Colon (tissue), 2 donors: Measurements from ENCODE around the gene ETFA.

Experiments used
- FAIRE-seq: peaks from 2 replicates; lab custom pipeline; 2012; peaks lifted over from hg19 to GRCh38; lab: Jason Lieb, UNC
- donor health status: control.
- donor health status: control.

Gene ETFA

DNA sequence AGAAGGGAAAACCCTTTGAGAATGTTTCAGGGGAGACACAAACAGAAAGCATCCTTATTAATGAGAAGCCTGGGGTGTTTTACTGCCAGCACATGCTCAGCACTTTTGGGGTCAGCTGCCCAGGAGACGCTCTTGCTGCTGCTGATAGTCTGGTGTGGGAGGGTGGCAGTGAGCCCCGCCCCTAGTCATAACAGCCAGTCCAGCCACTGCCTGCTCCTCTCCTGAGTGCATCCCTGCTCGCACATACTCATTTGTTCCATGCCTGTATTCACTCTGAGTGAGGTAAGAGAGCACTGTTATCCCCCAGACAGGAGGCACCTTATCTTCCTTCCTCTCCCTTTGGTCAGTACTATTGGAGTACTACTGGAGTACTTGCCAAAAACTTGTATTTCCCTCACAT, 101.3 kb downstream of the ETFA start:
- no peak for FAIRE-seq

DNA sequence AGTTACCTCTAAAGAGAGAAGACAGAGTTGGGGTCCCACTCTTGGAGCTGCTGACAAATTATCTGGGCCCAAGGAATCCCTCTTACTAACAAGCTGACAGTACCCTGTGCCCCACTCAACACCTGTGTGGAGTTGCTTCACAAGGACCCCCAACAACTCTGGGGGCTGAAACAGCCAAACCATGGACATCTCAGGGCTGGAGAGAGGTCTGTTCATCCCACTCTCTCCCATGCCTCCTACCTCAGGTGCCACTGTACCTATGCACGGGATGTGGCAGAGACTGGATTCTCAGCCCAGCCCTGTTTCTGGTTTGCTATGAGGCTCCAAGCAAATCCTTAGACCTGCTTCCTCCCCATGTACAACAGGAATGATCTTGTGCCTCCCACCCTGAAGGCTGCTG, 101.7 kb downstream of the ETFA start:
- no peak for FAIRE-seq

DNA sequence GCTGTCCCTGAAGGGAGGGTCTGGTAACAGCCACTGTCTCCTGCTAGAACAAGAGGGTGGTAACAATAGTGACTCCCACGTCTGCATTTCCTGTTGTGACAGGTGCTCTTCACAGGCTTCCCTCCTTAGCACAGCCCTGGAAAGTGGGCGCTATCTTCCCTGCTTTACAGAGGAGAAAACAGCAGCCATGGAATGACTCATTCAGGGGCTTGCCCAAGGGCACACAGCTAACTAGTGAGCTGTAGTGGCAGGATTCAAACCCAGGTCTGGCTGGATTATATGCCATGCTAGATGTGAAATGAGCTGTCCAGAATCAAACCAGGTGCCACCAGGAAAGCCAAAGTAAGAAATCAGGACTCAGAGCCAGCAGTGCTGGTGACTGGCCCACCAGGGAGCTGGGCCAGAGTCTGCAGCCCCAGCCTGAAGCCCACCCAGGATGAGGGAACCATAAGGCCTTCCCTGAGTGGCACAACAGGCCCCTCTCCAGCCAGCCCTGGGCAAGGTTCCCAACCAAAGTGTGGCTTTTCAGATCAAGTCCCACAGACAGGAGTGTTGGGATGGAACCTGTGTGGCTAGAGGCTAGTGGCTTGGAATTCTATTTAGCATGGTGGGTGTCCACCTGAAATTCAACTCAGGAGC, 102.4 kb downstream of the ETFA start:
- FAIRE-seq: no peak

DNA sequence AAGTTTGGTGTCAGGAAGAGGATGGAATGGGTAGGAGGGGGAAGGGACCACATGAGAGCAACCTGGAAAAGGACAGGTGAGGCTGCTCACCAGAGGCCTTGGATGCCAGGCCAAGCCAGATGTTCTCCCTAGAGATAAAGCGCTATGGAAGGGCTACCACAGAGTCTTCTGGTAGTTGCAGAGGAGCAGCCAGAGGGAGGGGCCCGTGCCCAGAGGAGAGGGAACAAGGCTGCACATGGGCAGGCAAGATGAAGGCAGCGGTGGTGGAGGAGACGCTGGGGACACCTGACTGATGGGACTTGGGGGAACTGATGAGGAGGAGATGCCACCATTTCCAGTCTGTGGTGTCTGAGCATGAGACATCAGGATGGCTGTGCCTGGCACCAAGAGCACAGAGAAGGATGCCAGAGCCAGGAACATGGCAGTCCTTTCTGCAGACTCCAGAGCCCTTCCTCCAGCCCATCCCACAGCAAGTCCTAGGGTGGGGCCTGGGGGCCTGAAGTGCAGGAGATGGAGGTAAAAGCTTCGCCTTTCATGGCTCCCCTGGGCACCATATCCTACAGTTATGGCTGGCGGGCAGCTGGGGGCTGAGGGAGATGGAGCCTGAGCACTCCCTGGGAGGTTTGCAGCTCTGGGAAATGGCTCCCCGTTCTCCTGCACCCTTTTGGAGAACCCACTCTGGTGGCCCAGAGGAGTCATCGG, 103.0 kb downstream of the ETFA start:
- FAIRE-seq: no peak

DNA sequence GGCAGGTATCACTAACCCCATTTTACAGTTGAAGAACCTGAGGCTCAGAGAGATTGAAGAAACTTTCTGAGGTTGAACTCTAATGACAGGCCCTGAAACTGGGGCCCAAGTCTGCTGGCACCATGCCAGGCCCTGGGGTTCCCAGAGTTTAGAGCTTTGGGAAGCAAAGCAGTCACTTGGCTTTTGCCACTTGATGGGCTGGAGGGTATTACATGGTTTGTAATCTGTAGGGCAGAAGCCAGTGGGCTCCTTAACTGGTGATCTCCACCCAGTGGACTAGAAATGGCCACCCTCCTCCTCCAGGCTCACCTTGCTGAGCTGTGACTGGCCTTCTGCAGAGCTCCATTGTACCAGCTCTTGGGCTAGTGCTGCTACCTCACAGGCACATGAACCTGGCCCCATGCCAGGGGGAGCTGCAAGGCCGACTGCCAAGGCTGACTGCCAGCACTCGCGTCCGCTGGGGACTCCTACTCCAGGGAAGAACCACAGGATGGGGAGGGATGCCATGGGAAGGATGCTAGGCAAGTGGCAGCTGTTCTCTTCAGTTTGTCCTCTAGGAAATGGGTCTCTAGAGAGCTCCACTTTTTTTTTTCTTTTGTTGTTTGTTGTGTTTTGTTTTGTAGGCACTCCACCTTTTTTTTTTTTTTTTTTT, 104.8 kb downstream of the ETFA start:
- FAIRE-seq: no peak

DNA sequence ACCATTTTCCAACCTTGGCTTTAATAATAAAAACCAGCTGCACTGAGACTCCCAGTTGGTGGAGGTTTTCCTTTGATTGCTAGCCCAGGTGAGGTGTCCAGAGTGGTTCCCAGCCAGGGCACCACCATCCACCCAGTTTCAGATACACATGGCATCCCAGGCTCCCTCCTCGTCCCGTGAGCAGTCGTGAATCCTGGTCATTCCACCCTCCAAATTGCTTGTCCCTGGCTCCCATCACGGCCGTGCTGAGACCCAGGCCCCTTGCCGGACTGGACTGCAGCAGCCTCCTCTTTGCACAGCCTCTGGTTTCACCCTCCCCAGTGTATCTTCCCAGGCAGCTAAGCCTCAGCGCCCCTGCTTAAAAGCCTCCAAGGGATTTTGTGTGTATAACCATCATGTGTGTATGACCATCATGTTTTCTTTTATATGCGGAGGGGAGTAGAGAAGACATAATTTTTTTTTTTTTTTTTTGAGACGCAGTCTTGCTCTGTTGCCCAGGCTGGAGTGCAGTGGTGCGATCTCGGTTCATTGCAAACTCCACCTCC, 106.3 kb downstream of the ETFA start:
- no peak for FAIRE-seq

DNA sequence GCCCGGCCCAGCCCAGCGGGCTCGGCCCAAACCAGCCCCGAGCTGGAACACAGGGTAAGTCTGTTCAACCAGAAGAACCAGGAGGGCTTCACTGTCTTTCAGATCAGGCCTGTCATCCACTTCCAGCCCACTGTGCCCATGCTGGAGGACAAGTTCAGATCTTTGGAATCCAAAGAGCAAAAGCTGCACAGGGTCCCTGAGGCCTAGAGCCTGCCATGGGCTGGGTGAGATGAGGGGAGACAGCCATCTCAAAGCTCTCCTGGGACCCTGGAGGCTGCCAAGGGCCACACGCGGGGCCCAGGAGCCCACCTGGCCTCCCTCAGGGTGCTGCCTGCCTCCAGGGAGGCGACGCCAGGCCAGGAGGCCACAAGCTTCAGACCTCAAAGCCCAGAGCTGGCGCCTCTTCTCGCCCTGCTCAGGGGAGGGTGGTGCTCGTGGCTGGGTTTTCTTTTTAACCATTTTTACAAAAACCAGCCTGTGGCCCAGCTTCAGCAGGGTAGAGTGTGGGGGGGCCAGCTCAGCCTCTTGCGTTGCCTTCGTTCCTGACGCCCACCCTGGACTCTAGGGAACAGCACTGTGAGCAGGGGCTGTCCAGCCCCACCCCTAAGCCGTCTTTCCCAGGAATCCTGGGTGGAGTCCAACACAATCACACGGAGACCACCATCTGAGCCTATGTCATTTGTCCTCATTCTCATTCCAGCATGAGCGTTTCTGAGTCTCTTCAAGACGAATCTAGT, 107.0 kb downstream of the ETFA start:
- FAIRE-seq: no peak

DNA sequence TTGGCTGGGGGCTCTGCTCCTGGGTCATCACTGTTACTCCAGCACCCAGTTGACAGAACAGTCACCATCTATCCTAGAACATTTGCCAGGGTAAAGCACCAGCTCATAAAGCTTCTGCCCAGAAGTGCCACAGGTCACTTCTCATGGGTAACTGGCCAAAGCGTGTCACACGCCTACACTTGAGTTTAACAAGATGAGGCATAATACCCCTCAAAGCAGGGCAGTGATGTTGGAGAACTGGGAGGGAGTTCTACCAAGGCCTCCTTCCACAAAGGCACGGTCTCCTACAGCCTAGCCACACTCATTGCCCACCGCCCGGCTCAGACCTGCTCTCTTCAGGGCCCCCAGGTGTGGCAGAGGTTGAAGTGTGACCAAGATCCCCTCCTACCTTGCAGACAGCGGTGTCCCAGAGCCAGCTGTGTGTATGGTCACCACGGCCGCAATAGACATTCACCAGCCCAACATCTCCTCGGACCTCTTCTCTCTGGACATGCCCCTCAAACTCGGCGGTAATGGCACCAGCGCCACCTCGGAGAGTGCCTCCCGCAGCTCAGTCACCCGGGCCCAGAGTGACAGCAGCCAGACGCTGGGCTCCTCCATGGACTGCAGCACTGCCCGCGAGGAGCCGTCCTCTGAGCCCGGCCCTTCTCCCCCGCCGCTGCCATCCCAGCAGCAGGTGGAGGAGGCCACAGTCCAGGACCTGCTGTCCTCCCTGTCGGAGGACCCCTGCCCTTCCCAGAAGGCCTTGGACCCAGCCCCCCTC, 107.7 kb downstream of the ETFA start:
- FAIRE-seq: no peak

DNA sequence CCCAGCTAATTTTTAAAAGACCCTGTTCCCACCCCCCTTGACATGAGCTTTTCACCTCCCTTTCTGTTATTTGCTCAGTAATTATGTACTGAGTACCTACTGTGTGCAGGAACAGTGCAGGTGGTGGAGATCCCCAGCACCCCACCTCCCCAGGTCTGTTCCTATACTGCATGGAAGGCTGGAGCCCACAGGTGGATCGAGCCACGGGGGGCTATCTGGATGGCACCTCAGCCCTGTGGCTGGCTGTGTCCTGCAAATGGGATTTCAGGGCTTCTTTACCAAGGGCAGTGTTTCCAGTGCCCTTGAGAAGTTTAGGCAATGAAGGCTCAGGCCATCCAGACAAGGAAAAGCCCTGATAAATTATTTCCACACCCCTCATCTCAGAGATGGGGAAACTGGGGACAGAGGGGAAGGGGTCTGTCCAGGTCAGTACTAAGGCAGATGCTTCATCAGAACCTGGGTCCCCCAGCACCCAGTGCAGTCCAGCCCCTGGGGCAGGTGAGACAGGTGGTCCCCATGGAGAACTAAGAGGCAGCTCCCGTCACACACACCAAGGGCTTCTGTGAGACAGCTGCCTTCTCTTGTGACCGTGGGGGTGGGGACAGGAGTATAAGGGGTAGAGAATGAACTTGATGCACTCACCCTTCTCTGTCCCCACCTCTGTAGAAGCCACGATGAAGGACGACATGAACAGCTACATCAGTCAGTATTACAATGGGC, 109.6 kb downstream of the ETFA start:
- no peak for FAIRE-seq

DNA sequence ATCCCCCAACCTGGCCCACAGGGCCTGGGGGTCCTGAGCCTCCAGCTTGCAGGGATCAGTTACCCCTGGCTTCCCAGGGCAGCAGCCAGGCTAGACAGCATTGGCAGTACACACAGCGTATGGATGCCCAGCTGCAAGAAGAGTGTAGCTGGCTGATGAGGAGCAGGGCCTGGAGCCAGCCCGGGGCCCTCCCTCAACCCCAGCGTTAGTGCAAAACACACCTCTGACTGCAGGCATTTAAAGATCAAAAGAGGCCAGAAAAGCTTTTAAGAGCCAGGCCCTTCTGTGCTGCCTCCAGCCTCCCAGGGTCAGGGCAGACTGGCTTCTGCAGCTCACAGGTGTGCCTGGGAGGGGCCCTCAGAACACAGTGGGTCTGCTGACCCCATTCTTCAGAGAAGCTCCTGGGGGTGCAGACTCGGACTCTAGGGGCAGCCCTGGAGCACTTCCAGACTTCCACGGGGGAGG, 110.6 kb downstream of the ETFA start:
- no peak for FAIRE-seq

DNA sequence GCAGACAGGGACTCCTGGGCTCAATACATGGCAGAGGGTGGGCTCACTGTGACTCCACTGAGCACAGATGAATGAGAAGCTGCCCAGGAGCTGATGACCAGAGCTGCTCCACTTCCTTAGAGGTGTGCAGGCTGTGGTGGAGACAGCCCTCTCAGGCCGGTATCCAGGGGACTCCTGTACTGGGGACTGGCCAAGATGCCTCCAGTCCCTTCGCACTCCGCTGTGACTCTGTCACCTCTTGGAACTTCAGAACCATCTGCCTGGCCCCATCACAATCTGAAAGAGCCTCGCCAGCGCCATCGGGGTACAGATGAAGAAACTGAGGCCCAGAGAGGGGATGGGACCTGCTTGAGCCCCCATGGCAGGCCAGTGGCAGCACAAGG, 111.2 kb downstream of the ETFA start:
- no peak for FAIRE-seq

DNA sequence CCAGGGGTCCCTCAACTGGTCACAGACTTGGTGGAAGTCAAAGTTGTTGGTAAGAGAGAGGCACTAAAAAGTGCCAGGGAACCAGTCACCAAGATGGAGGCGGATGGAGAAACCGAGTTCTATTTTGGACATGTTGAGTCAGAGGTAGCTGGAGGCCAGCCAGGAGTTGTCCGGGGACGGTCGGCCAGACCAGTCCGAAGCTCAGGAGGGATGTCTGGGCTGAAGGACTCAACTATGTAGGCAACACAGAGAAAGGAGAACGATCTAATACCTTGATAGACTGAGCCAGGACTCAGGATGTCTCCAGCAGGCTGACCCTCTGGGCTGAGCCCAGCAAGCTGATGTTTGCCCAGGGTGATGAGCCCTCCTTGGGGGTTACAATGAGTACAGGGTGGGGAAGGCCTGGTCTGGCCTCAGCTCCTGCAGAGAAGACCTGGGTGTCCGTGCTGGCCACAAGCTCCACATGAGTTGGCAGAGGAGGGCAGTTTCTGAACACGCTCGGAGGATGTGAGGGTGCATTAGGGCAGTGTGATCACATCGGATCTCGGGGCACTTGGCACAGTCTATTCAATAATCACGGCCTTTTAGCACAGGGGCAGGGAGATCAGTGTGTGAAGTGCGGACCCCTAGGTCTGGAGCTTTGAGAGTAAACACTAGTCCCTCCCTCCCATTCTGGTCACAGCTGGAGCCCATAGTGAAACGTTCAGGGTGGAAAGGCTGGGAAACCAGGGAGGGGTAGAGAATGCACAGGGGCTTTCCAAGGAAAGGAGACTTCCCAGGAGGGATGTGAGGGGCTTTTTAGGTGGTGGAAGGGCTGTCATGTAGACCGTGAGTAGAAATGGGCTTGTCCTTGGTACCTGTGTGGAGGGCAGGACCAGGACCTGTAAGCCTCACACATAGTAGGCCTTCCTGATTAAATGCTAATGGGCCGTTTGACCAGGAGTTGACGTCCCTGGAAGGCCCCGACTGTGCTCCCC, 111.9 kb downstream of the ETFA start:
- no peak for FAIRE-seq

DNA sequence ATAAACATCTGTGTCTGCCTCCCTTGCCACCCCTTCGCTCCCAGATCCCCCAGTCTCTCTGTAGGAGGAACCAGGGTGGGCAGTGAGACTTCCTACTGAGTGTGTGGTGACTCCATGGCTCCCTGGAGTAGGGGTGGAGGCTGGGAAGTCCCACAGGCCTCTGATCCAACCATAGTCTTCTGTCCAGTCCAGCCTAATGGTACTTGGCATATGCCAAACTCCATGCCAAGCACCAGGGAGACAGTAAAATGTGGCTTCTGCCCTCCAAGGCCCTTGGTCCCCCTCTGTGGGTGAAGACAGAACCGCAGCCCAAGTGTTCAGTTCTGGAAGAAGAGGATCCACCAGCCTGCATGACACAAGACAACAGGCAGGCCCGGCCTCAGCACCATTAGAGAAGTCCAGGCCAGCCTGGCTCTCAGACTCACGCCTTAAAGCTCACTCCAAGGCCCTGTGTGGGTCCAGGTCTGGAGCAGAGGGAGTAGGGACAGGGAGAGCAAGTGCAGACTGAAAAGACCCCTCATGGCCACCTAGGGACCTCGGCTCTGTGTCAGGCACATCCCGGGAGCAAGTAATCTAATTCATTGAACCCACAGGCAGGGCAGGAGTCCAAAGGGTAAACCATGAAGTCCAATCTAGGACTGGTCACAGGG, 112.7 kb downstream of the ETFA start:
- no peak for FAIRE-seq

DNA sequence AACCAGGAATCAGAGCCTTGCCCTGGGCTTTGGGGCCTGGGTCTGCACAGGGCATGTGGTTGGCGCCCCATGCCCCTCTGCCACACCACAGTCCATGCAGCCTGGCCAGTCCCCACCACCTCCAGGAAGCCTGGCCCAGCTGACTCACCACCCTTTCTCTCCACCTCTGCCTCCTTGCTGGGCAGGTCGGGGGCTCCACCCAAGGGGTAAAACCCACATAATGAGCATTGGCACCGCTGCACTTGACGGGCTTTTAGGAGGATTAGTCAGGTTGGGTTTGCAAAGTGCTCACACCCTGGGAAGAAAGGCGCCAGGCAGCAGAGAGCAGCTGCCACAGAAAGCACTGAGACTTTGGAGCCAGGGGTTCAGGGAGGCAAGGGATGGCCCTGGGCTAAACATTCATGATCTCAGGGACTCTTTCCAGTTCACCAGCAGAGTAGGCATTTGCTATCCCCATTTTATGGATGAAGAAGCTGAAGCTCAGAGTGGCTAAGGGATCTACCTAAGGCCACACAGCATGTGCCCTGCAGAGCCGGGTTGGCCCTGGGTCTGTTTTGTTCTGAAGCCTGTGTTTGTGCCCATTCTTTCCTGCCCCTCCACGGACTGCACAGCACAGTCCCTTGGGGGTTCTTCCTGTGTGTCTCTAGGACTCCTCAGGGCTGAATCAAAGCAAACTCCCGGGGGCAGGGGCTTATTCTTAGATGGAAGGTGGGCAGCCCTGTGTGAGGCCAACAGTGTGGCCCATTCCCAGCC, 113.4 kb downstream of the ETFA start:
- no peak for FAIRE-seq

DNA sequence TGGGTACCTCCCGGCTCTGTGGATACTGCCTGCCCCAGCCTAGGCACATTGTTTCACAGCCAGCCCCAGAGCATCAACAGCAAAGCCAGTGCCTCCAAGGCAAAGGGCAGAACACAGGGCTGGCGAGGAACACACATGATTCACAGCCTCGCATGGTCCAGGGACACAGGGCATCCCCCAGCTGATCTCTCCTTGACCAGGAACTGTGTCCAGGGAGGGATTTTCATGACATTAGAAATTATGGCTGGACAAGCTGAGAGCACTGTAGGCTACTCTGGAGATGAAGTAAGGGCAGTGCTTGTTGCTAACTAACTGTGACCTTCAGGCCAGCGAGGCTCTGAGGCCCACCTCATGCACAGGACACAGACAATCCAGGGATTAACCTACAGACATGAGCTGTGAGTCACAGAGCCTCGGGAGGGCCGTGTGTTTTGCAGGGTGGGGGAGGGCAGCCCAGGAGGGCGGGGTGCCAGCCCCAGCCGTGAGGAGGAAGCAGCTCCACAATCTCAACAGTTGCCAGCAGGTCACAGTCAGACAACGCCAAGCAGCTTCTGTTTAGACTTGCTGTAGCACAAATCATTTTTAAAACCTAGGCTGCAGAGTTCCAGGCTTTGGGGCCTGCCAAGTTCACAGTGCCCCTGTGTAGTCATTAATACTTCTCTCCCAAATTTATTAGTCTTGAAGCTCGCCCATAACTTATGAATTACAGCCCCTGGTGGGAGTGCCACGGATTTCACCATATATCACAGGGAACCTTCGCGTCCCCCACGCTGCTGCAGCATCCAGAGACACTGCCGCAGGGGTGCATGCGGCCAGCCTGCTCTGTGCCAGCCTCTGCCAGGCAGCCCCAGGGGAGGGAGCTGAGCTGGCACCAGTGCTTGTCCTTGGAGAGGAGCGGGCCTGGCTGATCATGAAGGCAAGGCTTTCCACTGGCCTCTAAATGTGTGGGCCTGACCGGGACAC, 114.7 kb downstream of the ETFA start:
- FAIRE-seq: no peak

DNA sequence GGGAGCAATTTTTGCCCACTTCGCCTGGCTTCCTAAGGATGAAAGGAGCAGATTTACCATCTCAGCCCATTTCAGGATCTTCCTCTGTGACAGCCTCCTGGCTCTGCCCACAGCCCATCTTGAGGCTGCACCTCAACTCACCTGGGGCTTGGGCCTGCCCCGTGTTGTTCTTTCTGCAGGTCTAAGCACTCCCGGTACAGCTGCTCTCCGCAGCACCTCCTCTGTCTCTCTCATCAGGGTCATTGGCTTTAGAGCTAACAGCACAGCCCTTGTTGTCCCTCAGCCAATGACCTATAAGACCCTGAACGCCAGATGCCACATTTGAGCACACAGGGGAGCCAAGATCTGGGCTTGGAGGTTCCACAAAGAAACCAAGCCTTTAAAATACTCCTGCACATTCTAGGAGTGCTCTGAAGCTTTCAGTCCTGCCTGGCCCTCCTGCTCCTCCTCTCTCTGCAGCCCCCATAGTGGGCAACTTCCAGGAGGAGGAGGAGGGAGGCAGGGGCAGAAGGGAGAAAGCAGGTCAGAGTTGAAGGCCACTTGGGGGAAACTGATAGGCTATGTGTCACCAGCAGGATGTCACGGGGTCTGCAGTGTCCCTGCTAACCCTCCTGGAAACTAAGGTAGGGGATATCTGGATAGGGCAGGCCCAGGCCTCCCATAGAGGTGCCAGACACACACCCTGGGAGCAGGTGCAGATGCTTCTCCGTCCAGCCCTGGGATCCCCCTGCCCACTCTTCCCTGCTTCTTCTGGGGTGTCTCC, 115.6 kb downstream of the ETFA start:
- no peak for FAIRE-seq

DNA sequence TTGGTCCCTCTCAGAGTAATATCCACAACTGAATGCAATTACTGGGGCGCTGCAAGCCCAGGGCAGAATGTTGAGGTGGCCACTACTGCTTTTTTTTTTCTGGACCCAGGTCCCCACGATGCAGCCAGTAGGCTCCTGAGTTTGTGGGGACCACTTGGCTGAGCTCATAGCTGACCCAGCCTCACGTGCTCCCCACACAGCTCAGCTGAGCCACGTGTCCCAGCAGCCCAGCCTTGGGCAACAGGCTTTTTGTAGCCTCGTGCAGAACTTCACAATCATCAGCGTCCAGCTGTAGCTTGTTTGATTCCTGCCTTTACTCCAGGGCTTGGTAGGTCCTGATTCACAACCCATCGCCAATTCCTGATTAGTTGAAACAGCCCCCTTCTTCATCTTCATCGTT, 117.3 kb downstream of the ETFA start:
- FAIRE-seq: no peak
